HG03135 (cell line): Measurements from ENCODE around the gene MRPL18.
"Not testable (repeated sequence)": the region's sequence is repeated elsewhere in the genome, so short reads cannot be mapped to it uniquely, and the experiment has no call there.

Experiments used
- ATAC-seq: cut with Tn5 transposase; IDR thresholded peaks from one replicate; pipeline ENCODE4 v1.9.1; 2021; ENCODE audit warnings: mild to moderate bottlenecking, moderate library complexity; ENCODE audit not compliant: unreplicated experiment

Gene MRPL18

DNA sequence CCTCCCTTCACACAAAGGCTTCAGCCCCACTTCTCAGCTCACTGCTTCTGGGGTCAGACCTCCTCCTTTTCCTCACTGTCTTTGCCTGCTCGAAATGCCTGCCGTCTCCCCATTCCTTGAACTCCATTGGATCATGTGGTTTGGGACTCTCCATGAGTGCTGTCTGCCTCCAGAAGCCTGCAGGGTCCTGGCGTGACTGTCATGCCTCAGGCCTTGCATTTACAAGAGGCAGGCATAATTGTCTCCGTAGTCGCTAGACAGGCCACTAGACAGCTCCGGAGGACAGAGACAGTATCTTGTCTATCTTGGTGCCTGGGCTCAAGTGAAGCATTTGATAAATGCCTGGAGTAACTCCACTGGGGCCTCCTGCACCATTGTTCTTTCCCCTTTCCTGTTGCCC, 25.1 kb downstream of the MRPL18 start:
- ATAC-seq = no peak

DNA sequence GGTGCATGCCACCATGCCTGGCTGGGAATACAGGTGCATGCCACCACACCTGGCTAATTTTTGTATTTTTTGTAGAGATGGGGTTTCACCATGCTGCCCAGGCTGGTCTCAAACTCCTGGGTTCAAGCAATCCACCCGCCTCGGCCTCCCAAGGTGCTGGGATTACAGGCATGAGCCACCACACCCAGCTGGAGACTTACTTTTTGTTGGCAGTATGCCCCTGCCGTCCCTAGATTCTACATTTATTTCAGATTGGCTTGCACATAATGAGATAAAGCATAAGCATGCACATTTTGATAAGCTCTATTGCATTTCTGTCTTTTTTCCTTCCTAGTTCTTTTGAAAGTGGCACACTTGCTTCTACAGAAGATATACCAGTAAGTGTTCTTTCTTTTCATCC, 26.5 kb downstream of the MRPL18 start:
- not testable (repeated sequence) for ATAC-seq

DNA sequence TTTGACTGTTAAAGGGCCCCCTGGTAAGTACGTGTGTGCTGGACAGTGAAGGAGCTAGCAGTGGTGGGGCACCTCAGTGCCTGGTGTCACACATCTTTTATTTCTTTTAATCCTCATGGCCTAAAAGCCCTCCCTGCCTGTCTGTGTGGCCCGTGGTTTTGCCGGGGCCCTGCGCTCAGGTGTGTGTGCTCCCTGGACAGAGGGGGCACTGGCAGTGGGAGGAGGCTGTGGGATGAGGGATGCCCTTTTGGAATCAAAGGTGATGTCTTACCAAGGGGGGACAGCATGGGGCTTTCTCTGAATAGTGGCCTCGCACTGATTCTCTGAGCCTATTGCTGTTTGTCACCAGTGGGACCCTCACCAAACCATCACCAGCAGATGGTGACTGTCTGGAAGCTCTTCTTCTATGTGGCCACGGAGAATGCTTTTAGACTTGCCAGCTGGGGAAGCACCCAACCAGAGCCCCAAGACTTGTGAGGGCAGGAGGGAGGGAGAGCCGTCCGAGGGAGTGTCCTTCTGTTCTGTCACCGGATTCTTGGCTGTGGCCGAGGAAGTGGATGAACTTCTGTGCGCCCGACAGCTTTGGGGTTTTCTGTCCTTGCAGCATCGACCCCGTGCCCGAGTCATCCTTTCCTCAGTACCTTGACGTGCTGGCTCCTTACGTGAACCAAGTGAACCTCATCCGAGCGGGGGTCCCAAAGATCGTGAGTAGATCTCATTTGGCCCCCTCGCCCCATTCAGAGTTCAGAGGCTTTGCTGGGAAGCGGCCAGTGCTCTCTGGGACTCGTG, 27.9 kb downstream of the MRPL18 start:
- ATAC-seq = no peak

DNA sequence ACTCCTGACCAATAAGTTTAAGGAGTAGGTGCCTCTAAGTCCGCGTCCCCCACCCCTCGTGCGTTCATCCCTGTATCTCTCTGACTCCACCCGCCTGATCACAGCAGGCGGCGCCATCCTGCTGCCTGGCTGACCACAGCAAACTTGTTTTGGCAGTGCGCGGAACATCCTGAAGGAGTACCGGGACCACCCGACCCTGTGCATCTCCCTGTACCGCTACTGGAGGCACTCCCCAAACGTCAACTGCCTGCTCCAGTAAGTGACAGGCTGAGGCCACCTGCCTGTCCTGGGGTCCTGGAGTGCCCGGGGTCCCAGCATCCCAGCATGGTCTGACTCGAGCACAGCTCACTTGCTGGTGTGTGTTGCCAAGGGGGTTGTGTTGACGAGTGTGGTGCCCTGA, 28.8 kb downstream of the MRPL18 start:
- no peak for ATAC-seq

DNA sequence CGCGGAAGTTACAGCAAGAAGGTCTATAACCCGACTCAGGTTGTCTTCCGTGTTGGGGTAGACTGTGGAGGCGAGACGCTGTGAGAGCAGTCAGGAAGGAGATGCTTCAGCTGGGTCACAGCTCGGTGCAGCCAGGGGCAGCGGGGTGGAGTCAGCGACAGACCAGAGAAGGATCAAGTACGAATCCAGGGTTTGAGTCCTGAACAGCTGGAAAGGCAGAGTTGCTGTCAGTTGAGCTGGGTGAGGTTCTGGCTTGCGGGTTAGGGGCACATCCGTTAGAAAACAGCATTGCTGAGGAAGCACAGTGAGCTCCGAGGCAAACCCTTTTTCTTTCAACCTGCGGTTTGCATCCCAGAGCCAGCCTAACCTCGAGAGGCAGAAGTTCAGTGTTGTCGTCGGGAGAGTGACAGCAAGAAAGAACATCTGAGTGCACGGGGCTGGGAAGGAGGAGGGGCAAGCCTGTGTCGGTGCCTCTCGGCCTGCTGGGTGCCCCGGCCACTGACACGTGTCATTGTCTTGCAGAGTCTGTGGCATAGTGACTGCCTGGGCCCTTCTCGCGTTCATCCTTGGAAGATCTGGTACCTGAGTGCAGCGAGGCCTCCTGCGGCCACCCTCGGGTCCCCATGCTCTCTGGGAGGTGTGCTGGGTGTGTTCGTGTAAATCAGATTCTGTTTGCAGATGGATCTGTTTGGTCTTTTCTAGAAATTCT, 29.8 kb downstream of the MRPL18 start:
- no peak for ATAC-seq

DNA sequence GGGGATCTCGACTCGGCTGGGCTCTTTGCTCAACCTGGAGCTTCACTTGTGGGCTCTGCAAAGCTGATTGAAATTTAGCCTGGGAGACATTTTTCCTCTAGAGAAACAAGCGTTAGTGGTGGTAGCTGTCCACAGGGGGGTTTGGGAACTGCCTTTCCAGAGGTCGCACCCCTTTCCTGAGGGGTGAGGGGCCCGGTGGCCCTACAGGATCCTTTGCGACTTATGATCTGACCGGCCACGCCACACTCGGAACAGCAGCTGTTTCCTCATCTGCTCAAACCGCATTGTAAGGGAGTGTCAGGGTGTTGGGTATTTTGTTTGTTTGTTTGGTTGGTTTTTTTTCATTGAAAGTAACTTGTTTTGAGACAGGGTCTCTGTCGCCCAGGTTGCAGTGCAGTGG, 30.9 kb downstream of the MRPL18 start:
- ATAC-seq = no peak

DNA sequence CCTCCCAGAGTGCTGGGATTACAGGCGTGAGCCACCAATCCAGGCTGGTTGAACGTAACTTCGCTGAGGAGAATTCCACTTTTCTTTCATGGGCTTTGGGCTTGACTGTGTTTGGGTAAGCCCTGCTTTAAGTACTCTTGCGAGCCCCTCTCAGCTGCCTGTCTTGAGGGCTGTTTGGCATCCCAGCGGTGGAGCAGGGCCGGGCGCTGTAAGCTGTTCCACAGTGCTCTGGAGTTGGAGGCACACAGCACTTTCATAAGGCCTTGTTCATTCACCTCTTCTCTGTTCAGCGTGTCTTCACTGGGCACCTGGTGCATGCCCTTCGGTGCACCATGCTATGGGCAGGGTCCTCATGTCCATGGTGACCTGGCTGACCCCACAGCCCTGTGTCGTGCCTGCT, 31.5 kb downstream of the MRPL18 start:
- ATAC-seq = no peak

DNA sequence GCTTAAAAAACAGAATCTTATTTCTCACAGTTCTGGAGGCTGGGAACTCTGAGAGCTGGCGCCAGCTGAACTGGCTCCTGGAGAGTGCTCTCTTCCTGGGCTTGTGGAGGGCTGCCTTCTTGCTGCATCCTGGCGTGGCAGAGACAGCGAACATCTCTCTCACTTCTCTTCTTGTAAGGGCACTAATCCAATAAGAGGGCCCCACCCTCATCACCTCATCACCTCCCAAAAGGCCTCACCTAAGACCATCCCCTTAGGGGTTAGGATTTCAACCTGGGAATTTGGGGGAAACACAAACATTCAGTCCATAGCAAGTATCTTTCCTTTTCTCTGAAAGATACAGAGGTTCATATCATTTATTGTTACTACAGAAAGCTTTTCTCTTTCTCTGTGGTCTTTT, 33.7 kb downstream of the MRPL18 start:
- ATAC-seq = no peak

DNA sequence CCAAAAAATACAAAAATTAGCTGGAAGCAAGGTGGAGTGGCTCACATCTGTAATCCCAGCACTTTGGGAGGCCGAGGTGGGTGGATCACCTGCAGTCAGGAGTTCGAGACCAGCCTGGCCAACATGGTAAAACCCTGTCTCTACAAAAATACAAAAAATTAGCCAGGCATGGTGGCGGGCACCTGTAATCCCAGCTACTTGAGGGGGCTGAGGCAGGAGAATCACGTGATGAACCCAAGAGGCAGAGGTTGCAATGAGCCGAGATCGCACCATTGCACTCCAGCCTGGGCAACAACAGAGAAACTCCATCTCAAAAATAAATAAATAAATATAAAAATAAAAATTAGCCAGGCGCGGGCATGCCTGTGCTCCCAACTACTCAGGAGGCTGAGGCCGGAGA, 34.4 kb downstream of the MRPL18 start:
- ATAC-seq = not testable (repeated sequence)

DNA sequence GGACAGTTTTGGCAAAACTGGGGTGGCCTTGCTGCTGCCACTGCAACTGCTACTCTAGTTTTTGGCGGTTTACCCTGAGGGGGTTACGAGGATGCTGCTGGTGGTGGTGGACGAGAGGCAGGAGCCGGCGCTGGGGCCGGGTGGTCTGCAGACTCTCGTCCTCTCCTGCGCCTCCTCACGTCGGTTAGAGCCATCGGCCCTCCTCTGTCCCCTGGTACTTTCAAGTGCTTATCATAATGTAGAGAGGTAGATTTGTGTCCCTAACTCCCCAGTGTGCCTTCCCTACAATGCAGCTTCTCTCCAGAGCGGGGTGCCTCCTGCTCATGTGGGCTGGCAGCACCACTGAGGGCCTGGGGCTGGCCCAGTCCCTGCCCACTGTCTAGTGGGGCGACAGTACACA, 35.7 kb downstream of the MRPL18 start:
- ATAC-seq = no peak

DNA sequence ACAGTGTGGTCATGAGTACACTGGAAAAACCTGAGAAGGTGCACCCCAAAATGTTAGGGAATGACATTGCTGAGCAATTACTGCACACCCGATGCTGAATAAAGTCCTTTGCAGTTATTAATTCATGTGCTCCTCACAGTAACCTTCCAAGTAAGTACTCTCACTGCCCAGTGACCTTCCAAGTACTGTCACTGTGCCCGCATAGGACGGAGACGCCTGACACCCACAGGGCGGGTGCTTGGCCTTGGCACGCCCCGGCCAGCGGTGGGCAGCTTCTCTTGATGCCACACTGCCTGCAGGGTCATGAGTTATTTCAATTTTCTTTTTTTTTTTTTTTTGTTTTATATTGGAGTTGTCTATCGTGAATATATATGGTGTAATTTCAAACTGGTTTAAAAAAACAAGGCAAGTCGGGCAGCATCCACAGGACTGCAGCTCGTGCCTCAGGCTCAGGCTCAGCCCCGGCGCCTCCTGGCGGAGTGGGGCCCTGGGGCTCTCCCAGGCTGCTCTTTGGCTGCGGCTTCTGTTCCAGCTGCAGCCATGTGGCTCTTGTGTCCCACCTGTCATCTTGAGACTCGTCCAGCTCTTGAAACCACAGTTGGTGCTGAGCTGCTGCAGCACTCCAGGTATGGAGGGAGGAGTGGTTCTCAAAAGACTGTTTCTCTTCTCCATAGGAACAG, 36.8 kb downstream of the MRPL18 start:
- no peak for ATAC-seq

DNA sequence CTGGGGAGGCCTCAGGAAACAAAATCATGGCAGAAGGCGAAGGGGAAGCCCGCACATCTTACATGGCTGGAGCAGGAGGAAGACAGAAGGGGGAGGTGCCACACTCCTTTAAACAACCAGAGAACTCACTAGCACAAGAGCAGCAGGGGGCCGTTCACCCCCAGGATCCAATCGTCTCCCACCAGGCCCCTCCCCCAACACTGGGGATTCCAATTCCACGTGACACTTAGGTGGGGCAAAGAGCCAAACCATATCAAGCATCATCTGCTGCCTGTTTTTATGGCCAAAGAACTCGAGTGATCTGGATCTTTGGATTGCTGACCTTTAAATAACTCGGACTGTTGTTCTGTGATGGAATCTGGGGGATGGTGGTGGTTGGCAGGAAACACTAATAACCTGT, 37.8 kb downstream of the MRPL18 start:
- ATAC-seq = no peak

DNA sequence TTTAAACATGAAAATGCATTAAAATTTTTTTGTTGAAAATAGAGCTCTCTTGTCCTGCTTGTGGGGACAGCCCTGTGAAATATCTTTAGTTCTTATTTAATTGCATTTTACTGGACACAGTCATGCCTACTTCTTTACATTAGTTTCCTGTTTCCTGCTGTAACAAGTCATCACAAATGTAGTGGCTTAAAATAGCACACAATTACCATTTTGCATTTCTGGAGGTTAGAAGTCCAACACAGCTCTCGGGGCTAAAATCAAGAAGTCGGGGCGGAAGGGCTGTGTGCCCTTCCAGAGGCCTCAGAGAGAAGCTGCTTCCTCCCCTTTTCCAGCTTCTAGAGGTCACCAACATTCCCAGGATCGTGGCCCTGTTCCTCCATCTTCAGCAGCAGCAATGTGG, 39.3 kb downstream of the MRPL18 start:
- no peak for ATAC-seq

DNA sequence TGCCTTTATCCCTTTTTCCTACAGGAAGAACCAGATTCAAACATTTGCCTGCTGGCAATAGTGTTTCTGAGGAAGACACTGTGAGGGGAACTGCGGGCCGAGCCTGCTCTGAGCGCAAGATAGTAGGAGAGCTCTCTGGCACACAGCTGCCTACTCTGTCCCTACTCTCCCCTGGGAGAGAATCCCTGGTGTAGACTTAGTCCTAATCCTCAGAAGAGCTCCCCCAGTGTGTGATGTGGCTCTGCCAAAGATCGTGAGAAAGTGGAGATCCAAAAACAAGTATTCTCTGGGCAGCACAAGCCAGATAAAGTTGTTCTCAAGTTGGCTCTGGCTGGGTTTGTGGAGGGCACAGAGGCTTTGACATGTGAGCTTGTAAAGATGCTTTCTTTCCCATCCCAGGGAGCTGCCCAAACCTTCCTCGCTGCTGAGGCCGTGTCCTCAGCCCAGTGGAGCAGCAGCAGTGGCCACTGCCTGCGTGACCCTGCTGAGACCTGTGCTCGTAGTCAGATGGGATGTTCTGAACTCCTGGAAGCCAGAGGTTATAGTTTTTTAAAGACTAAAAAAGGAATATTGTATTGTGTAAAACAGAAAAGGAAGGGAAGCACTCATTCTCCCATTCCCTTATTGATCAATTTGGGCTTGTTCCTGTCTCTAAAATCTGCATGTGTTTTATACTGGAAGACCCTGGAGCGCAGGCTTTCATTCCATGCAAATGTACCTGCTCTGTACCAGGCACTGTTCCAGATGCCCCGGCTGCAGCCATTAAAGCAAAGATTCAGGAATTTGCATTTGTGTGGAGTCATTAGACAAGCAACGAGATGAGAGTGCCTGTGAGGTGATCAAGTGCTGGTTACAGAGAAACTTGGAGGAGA, 40.5 kb downstream of the MRPL18 start:
- no peak for ATAC-seq

DNA sequence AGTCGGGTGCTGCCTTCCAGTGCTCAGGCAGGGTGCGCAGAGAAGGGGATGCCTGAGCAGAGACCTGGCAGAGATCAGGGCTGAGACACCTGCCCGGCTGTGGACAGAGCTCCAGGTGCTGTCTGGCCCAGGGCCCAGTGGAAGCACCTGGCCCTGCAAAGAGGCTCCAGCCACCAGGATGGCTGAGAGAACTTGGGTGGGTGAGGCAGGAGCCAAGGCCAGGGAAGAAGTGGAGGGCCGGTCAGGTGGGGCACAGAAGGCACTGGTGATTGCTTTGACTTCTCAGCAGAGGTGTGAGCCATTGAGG, 41.1 kb downstream of the MRPL18 start:
- no peak for ATAC-seq

DNA sequence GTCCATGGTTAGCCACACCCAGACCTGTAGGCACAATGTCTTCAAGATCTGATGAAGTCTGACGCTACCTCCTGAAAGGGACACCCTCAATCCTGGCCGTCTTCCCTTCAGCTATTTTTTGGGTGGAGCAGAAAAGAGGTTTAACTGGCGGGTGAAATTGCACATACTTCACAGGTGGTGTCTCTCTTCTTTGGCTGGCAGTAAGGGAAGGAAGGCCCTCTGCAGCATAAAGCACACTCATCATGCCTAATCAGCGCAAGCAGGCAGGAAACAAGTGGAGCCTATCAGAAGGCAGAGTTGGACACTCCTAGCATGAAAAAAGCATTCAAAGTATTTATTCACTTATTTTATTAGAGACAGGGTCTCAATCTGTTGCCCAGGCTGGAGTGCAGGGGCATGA, 42.7 kb downstream of the MRPL18 start:
- ATAC-seq = no peak

DNA sequence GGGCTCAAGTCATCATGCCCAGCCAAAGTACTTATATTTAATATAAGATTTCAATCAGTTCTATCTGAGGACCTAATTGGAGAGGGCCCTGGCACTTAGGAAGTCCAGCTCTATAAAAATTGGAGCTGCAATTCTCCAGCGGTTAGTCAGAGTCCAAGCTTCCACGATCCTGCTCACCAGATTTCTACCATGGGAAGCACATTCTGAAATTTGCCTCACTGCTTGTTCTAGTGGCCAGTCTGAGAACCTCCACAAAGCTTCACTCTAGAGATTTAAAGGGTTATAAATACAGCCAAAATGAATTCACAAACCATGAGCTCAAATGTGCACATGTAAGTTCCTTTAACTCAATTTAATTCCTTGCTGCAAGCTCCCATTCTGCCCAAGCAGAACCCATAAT, 43.3 kb downstream of the MRPL18 start:
- no peak for ATAC-seq

DNA sequence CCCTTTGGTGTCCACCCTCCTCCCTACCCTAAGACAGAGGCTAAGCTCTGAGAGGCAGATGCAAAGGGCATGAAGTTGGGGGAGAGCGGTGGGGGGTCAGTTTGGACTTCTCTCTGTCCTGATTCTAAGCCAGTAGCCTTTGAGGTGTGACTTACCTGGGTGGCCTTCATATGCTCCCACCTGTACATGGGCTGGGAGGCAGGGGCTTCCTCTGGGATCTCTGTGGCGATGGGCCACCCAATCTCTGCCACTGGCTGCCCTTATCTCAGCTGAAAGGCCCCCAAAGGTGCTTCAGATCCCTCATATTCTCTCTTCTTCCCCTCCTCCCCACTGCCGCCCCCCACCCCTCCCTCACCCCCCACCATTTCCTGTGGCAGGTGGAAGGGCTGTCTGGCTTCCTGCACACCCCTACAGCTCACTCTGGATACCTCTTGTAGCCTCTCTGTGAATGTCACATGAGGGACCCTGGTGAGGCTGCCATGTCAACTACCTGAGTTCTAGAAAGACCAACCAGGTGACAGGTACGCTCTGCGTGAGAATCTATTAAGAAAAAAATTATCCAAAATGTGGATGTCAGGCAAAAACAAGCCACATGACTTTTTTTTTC, 43.8 kb downstream of the MRPL18 start:
- ATAC-seq = no peak

DNA sequence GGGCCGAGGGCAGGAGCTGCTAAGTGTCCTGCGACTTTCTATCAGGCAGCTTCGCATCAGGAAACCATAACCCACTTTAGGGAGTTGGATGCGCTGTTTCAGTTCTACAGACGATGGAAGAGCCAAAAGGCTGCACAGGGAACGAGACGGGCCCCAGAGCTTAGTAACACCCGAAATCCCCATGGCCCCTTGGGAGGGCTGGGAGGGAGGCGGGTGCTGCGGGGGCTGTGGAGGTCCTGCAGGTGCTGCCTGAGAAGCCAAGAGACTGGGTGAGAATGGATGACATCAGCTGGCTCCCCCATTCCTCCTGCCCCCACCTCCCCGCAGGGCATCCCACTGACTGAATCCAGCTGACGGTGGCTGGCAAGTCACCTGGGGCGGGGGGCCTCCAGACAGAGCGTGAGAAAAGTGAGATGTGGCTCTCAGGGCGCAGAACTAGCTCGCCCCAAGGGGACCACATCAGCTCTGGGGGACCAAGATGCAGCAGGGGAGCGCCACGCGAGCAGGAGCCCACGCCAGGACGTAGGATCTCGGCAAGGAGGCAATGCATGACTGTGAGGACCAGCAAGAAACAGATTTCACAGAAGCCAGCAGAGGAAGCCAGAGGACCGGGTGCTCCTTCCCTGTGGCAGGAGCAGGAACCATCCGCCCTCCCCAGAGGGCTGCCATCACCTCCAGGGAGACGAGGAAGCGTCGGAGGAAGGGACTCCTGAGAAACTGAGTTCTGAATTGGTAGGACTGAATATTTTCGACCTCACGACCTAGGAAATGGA, 46.6 kb downstream of the MRPL18 start:
- ATAC-seq = no peak

DNA sequence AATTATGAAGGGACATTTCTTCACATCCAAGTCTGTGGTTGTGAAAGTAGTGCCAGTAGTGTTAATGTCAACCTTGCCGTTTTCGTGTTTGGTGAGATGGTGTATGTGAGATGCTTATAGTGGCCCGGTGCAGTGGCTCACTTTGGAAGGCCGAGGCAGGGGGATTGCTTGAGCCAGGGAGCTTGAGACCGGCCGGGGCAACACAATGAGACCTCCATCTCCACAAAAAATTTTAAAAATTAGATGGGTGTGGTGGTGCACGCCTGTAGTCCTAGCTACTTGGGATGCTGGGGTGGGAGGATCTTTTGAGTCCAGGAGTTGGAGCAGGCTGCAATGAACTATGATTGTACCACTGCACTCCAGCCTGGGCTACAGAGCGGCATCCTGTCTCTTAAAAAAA, 47.2 kb downstream of the MRPL18 start:
- no peak for ATAC-seq
